GM19395 (cell line): Measurements from ENCODE around the gene FLYWCH1.

ENCODE experiments used
- ATAC-seq: cut with Tn5 transposase; IDR thresholded peaks from one replicate; pipeline ENCODE4 v1.9.1; 2021; ENCODE audit warnings: mild to moderate bottlenecking, moderate library complexity; ENCODE audit not compliant: unreplicated experiment

FLYWCH1 gene

DNA sequence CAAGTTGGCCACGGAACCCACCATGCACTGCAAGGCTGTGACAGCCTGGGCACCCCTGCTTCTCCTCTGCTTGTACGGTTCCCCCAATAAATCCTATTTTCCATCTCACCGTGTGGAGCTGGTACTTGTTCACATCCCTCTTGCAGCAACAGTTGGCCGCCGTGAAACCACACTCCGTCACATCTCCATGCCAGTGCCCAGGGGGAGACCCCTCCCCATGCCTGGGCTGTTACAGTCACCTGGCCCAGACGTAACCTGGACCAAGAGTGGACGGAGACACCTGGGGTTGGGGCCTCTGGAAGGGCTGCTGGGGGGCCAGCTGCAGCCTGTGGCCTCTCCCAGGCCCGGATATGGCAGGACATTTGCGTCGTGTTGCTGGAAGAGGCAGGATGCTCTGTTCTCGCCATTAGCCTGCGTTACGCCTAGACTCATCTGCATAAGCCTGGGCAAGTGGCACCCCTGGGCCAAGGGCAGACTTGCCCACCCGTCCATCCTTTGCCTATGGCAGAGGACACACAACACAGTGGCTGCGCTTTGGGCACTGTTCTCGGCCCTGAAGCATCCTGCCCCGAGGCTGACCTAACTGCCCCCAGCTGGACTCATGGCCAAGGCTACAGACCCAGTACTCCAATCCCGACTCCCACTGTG lies 38.1 kb downstream of the FLYWCH1 start:
- ATAC-seq, result no peak

GRCh38 chr16:2950353-2950724 lies 38.6 kb downstream of the FLYWCH1 start:
- ATAC-seq, result no peak

DNA sequence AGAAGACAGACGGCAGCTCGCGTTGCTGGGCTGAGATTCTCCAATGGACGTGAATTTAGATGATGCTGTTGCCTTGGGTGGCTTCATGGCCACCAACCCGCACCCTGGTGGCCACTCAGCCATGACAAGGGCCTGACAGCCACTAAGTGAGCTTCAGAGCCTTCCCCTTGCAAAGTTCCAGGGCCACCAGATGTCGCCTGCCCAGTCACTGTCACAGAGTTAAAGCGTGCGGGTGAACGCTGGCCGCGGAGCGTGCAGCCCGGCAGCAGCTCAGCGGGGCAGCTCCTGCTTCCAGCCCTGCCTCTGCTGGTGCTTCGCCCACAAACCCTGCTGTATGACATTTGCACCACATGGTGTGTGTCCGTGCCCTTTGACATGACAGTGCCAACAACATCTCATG lies 39.0 kb downstream of the FLYWCH1 start:
- ATAC-seq, result no peak

DNA sequence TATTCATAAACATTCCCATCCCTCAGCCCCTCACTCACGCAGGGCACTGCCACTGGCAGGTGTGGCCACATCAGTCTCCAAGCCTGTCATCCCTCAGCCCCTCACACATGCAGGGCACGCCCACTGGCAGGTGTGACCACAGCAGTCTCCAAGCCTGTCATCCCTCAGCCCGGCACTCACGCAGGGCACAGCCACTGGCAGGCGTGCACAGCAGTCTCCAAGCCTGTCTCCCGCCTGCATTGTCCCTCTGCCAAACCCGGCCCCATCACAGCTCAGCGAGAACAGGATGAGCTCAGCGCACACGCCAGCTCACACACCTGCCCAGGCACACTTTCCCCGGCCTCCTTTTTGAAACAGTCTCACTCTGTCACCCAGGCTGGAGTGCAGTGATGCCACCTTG lies 40.9 kb downstream of the FLYWCH1 start:
- no peak for ATAC-seq

GRCh38 chr16:2953706-2954627 lies 42.2 kb downstream of the FLYWCH1 start:
- ATAC-seq, result no peak

GRCh38 chr16:2954656-2955381 lies 43.1 kb downstream of the FLYWCH1 start:
- ATAC-seq, result no peak

DNA sequence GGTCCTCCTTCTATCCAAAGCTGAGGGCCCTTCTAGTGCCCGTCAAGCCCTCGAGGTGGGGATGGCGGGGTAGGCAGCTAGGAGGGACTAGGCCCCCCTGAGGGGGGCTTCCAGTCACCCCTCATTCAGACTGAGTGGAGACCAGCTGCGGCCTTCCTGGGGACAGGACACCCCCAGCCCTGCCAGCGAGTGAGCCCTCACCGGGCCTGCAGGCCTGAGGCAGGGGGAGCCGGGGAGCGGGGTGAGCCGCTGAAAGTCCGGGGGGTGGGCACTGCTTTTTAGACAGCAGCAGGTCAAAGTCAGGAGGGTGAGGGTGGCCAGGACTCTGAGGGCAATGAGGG lies 43.7 kb downstream of the FLYWCH1 start:
- ATAC-seq, result no peak

DNA sequence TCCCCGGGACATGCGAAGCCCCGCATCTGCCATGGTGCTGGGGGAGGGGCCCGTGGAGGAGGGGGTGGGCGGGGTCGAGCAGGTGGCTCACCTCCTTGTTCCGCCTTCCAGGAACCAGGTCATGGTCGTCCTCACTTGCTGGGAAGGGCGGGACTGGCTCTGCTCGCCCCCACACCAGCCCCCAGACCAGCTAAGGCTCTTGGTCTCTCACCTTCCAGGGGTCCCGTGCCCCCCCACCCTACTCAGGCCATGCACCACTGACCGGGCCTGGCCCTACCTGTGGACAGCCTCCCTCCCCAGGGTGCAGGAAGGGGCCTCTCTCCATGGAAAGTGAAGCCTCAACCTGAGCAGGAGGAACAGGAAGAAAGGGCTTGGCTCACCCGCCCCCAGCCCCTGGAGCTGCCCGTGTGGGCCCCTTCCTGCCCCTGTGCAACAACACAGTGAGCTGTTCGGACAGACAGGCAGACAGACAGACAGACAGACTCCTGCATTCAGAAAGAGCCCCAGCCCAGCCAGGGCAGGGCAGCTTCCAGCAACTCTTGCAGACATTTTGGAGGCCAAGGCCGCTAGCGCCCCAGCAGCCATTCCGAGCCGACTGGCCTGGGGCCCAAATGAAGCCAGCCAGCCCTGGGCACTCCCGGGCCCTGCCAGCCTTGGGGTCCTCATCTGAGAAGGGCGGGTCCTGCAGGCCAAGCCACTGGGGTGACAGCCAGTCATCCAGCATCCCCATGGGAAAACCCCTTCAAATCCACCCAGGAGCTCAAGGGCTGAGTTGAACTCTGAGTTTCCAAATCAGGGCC lies 44.2 kb downstream of the FLYWCH1 start:
- ATAC-seq, result no peak

DNA sequence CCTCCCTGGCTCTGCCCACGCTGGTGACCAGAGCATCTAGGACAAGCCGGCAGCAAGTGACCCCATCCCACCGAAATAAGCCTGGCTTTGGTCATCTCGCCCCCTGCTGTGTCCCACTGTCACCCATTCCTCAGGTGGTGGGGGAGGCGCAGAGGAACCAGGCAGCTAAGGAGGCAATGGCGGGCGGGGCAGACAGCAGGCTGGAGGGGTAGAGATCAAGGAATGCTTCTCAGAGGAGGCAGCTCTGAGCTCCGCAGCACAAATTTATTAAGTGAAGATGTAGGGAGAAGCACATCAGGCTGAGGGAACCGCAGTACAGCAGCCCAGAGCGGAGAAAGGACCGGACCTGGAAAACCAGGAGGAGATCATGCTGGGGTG lies 44.8 kb downstream of the FLYWCH1 start:
- no peak for ATAC-seq

DNA sequence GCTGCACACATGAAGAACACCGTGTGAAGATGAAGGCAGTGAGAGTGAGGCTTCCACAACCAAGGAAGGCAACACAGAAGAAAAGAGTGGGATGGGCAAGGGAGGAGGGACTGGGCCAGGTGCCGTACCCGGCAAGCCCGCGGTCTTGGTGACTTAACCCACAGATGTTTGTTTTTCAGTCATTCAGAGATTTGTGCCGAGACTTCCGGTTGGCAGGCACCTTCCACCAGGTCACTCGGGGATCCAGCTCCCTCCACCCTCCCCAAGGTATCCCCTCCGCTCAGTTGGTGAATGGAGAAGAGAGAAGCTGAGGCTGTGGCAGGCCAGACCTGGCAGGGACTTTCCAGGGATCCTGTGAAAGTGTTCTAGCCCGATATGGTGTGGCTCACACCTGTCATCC lies 47.5 kb downstream of the FLYWCH1 start:
- no peak for ATAC-seq

- no peak for ATAC-seq
Measured at GRCh38 chr16:2960183-2961010, 48.7 kb downstream of the FLYWCH1 start.

DNA sequence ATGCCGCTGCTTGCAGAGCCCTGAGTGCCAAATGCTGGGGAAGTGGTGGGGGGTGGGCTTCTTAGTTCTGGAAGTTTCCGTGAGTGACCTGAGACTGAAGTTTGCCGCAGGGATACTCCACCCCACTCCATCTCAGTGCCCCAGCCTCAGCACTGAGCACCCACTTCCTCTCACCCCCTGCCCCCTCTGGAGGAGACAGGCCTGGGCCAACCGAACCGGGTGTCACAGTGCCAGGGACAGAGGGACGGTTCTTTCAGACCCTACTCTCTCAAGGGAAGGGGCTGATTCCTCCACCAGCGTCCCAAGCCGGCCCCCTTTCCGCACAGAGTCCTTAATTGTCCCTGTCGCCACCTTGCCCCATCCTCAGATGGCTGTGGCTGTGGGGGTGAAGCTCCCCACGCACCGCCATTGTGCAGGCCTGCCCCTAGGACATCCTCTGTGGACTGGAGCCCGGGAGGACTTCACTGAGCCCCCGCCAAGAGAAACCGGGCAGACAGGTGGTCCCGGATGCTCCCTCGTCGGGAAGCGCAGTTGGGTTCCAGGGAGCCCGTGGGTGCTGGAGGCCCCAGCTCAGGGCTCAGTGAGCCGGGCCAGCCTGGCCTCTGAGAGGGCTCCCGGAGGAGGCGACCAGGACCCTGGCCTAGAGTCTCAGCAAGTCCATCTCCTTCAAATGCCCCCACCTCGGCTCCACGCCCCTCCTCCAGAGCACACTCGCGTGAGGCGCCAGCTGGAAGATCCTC lies 50.8 kb downstream of the FLYWCH1 start:
- ATAC-seq, result no peak

GRCh38 chr16:2963074-2963722 lies 51.5 kb downstream of the FLYWCH1 start:
- no peak for ATAC-seq

DNA sequence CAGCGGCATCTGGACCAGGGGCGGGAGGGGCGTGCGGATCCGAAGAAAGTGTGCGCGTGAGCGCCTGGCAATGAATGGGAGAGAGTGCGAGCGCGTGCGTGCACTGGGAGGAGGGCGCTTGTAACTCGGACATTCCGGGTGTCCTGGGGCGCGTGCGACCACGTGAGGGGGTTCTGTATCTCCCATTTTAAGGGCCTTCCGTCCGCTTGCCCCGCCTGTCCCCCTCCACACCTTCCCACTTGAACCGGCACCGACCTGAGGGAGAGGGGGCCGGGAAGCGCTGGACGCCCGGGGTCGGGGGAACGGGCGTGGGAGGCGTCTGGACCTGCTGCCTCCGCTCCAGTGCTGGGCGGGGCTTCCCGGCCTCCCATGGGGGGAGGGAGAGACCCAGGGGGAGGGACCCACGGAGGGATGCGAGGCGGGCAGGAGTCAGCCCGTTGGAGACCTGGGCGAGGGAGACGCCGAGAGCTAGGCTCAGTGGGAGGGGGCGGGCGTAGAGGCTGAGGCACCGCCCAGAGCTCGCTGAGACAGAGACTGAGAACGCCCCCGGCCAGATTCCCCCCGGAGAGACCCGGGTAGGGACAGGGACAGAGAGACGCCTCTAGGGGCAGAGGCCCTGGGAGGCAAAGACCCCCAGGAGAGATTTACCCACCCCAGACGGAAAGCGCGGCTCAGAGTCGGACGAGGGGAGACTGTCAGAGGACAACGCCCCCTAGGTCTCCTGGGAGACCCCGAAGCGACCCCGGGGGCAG lies 52.2 kb downstream of the FLYWCH1 start, which contains the start of gene KREMEN2:
KREMEN2 (plus strand) TSS at position 553 of the 752 bp plus-strand sequence. CDS start 246 bp downstream, outside the sequence.
- ATAC-seq, result no peak

DNA sequence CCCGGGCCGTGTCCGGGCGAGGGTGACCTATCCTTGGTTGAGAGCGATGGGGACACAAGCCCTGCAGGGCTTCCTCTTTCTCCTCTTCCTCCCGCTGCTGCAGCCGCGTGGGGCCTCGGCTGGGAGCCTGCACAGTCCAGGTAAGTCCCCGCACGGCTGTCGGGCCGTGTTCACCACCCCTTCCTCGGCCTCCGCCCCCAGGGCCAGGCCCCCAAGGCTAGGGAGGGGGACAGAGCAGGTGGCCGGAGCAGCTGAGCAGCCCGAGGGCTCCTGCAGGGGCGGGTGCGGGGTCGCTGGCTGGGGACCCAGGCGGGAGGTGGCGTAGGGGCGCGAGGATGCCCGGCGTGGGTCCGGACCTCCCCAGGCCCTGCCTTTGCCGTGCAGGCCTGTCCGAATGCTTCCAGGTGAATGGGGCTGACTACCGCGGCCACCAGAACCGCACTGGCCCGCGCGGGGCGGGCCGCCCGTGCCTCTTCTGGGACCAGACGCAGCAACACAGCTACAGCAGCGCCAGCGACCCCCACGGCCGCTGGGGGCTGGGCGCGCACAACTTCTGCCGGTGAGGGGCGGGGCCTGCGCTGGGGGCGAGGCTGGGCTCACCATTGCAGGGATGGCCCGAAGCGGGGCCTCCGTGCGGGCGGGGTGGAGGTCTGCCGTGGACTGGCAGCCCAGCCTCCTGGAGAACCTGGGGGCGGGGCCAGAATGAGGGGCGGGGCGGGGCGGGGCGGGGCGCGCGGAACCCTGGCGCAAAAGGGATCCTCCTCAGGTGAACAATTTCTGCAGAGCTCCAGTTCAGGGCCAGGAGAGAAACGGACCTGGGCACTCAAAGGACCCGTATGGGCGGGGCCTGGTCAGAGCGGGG lies 53.0 kb downstream of the FLYWCH1 start:
- ATAC-seq, result no peak

DNA sequence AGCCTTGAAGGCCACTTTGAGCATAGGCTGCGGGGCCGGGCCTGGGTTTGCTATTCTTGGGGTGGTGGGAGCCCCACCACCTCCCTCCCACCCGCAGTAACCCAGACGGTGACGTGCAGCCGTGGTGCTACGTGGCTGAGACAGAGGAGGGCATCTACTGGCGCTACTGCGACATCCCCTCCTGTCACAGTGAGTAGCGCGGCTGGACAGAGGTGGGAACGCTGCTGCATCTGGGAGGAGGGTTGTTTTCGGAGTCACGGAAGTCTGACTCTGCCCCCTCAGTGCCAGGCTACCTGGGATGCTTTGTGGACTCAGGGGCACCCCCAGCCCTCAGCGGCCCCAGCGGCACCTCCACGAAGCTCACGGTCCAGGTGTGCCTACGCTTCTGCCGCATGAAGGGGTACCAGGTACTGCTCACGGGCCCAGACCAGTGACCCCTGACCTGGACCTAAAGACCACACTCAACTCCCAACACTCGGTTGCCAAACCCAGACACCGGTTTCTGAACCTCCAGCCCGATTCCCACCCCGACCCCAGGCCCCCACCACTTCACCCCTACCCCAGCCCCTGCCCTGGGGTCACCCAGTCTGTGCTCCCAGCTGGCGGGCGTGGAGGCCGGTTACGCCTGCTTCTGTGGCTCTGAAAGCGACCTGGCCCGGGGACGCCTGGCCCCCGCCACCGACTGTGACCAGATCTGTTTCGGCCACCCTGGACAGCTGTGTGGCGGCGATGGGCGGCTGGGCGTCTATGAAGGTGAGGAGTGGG lies 54.5 kb downstream of the FLYWCH1 start:
- no peak for ATAC-seq
